HepG2 (cell line): Measurements from ENCODE around the gene MED13L.

ENCODE experiments used
- CCAR2 ChIP-seq: fragments of 200-400 bp; formaldehyde crosslinking; optimal IDR thresholded peaks from 2 replicates; pipeline ENCODE3; 2018; ENCODE audit warnings: low read depth, mild to moderate bottlenecking, low read length, moderate library complexity
- GLI4 ChIP-seq: sonication (generic); formaldehyde crosslinking; IDR thresholded peaks from 2 replicates; pipeline ENCODE4 v1.5.1; 2020; ENCODE audit warnings: missing genetic modification reagents, mild to moderate bottlenecking, moderate library complexity, borderline replicate concordance
- GTF2F1 ChIP-seq: fragments of 150-350 bp; IDR thresholded peaks from 2 replicates; pipeline ENCODE4 v1.6.1; 2014; ENCODE audit warnings: low read length
- KDM6A ChIP-seq: IDR thresholded peaks from 2 replicates; pipeline ENCODE4 v1.6.1; 2016; ENCODE audit warnings: low read depth
- NR2C2 ChIP-seq: sonication (generic); formaldehyde crosslinking; IDR thresholded peaks from 2 replicates; pipeline ENCODE4 v1.4.0; 2020; ENCODE audit warnings: missing genetic modification reagents, mild to moderate bottlenecking, moderate library complexity, borderline replicate concordance
- RAD21 ChIP-seq: fragments of 450-650 bp; formaldehyde crosslinking; IDR thresholded peaks from 2 replicates; pipeline ENCODE4 v1.5.0; 2020; ENCODE audit warnings: mild to moderate bottlenecking
- TBP ChIP-seq: sonication (generic); formaldehyde crosslinking; IDR thresholded peaks from 2 replicates; pipeline ENCODE4 v1.5.0; 2020; ENCODE audit warnings: missing genetic modification reagents
- ZBTB20 ChIP-seq: sonication (generic); formaldehyde crosslinking; IDR thresholded peaks from 2 replicates; pipeline ENCODE4 v1.8.1; 2023; ENCODE audit warnings: missing genetic modification reagents, low read depth, mild to moderate bottlenecking, borderline replicate concordance
- TF ChIP-seq, protein P1 (sequence below): sonication (generic); formaldehyde crosslinking; IDR thresholded peaks from 2 replicates; pipeline ENCODE4 v1.8.0; 2022; ENCODE audit warnings: mild to moderate bottlenecking, missing genetic modification reagents
- TF ChIP-seq, protein P2 (sequence below): sonication (generic); formaldehyde crosslinking; IDR thresholded peaks from 2 replicates; pipeline ENCODE4 v1.4.0; 2020; ENCODE audit warnings: missing genetic modification reagents, mild to moderate bottlenecking, borderline replicate concordance
- TF ChIP-seq, protein P3 (sequence below), 2 experiments: sonication (generic) in 1 of 2; formaldehyde crosslinking in 1 of 2; IDR thresholded peaks; 2 replicates each; pipeline versions ENCODE4 v1.5.1 to v1.6.1; 2011 to 2020; ENCODE audit warnings: borderline replicate concordance in 1 of 2, low read depth in 1 of 2, low read length in 1 of 2, mild to moderate bottlenecking in 1 of 2, missing genetic modification reagents in 1 of 2, moderate library complexity in 1 of 2

DNA sequence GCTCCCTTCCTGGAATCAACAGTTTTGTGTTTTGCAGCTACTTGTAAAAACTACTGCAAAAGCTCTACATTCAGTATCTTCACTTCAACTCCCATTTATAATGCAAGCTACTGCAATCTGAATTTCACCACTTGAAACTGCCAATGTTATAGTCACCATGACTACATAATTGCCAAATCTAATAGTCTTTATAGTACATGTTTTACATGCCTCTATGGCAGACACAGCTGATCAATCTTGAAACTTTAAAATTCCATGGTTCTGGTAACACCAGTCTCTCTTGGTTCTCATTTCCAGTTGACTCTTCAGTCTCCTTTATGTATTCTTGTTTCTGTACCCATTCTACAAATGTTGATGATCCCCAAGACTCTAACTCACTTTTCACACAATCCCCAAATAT lies 185.9 kb downstream of the MED13L start:
- TF ChIP-seq, protein P1, sequence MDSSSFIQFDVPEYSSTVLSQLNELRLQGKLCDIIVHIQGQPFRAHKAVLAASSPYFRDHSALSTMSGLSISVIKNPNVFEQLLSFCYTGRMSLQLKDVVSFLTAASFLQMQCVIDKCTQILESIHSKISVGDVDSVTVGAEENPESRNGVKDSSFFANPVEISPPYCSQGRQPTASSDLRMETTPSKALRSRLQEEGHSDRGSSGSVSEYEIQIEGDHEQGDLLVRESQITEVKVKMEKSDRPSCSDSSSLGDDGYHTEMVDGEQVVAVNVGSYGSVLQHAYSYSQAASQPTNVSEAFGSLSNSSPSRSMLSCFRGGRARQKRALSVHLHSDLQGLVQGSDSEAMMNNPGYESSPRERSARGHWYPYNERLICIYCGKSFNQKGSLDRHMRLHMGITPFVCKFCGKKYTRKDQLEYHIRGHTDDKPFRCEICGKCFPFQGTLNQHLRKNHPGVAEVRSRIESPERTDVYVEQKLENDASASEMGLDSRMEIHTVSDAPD (CRISPR knock-in tag), result no peak
- TF ChIP-seq, protein P2, sequence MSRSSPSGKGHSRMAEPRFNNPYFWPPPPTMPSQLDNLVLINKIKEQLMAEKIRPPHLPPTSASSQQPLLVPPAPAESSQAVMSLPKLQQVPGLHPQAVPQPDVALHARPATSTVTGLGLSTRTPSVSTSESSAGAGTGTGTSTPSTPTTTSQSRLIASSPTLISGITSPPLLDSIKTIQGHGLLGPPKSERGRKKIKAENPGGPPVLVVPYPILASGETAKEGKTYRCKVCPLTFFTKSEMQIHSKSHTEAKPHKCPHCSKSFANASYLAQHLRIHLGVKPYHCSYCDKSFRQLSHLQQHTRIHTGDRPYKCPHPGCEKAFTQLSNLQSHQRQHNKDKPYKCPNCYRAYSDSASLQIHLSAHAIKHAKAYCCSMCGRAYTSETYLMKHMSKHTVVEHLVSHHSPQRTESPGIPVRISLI, result no peak
- TF ChIP-seq GLI4 (CRISPR knock-in tag) (no peak), TBP (CRISPR knock-in tag) (no peak), CCAR2 (no peak), GTF2F1 (no peak), KDM6A (CRISPR knock-in tag) (no peak), ZBTB20 (no peak), NR2C2 (CRISPR knock-in tag) (no peak), RAD21 (no peak)
- TF ChIP-seq, protein P3, sequence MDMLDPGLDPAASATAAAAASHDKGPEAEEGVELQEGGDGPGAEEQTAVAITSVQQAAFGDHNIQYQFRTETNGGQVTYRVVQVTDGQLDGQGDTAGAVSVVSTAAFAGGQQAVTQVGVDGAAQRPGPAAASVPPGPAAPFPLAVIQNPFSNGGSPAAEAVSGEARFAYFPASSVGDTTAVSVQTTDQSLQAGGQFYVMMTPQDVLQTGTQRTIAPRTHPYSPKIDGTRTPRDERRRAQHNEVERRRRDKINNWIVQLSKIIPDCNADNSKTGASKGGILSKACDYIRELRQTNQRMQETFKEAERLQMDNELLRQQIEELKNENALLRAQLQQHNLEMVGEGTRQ (IDR thresholded peaks at IDR 0.05; ENCODE audit: low read depth, low read length), result no peak
- TF ChIP-seq, protein P3 (CRISPR knock-in tag; IDR thresholded peaks at IDR 0.05; ENCODE audit: borderline replicate concordance), result no peak
